IPS-11a (cell line): ENCODE data around the gene USP1.

Experiments
- H3K4me3 ChIP-seq: one replicate; pipeline ENCODE4 v1.5.1; 2013; ENCODE audit warnings: low read depth, low read length, control low read depth

Gene USP1

GRCh38 chr1:62484824-62485468 lies 48.1 kb downstream of the USP1 start:
- no peak overlapping the region for H3K4me3 ChIP-seq

- no peak overlapping the region for H3K4me3 ChIP-seq
These were observed 51.1 kb downstream of the USP1 start for GRCh38 chr1:62487956-62488355.

- no peak overlapping the region for H3K4me3 ChIP-seq
These were observed 55.7 kb downstream of the USP1 start for GRCh38 chr1:62492521-62492920.

GRCh38 chr1:62493656-62494055 lies 56.8 kb downstream of the USP1 start:
- no peak overlapping the region for H3K4me3 ChIP-seq

- H3K4me3 ChIP-seq: no peak overlapping the region
These were observed 57.3 kb downstream of the USP1 start for GRCh38 chr1:62494137-62494536.

GRCh38 chr1:62500210-62500609 lies 63.4 kb downstream of the USP1 start:
- no peak overlapping the region for H3K4me3 ChIP-seq
